ENCODE data around the gene SHB.
"Not testable (repeated sequence)": the region's sequence is repeated elsewhere in the genome, so short reads cannot be mapped to it uniquely, and the experiment has no call there.

SHB gene

GRCh38 chr9:37904445-37905130, 164.4 kb downstream of the SHB start:
- Histone ChIP-seq H3K27me3 (ENCODE audit: control insufficient read depth in 1 of 2, insufficient read depth in 2 of 2, low read length in 2 of 2) (no peaks in the 10 kb centered on the region), H3K36me3 (ENCODE audit: control insufficient read depth in 1 of 2, insufficient read depth in 2 of 2, low read length in 2 of 2) (no peaks in the 10 kb centered on the region), H3K4me3 (ENCODE audit: low read depth in 1 of 2, low read length in 2 of 2) (peak overlapping the region; percentile 86 to 94), H3K9ac (ENCODE audit: low read depth in 1 of 2, low read length in 2 of 2) (peak overlapping the region; percentile 74 to 88), H3K9me3 (ENCODE audit: control insufficient read depth in 1 of 2, low read length in 2 of 2) (no peaks in the 10 kb centered on the region), H3K27ac (ENCODE audit: low read depth, low read length) (peak overlapping the region; percentile 91), H3K4me1 (ENCODE audit: control insufficient read depth in 1 of 2, insufficient read depth in 2 of 2, low read length in 2 of 2) (peaks cover 21 to 24% of the 10 kb centered on the region in 2 donors)

GRCh38 chr9:37903647-37904444, 165.2 kb downstream of the SHB start, which contains the start of gene SLC25A51:
Gene SLC25A51 (minus strand): TSS chr9:37904127. CDS start chr9:37888550, 15,577 bp downstream.
- peak within 1 kb of the TSS; percentile 74 to 88 for H3K9ac ChIP-seq (ENCODE audit: low read depth in 1 of 2, low read length in 2 of 2)
- H3K27ac ChIP-seq (ENCODE audit: low read depth, low read length), result peak within 1 kb of the TSS; percentile 91
- no peaks in the 10 kb centered on the region for H3K9me3 ChIP-seq (ENCODE audit: control insufficient read depth in 1 of 2, low read length in 2 of 2)
- peak within 1 kb of the TSS; percentile 86 to 94 for H3K4me3 ChIP-seq (ENCODE audit: low read depth in 1 of 2, low read length in 2 of 2)
- peaks cover 2 to 7% of the 10 kb centered on the region in 2 donors for H3K36me3 ChIP-seq (ENCODE audit: control insufficient read depth in 1 of 2, insufficient read depth in 2 of 2, low read length in 2 of 2)
- H3K27me3 ChIP-seq (ENCODE audit: control insufficient read depth in 1 of 2, insufficient read depth in 2 of 2, low read length in 2 of 2), result no peaks in the 10 kb centered on the region
- peaks cover 21 to 24% of the 10 kb centered on the region in 2 donors for H3K4me1 ChIP-seq (ENCODE audit: control insufficient read depth in 1 of 2, insufficient read depth in 2 of 2, low read length in 2 of 2)

- Histone ChIP-seq H3K27ac (ENCODE audit: low read depth, low read length) (peak overlapping the region; percentile 91), H3K27me3 (ENCODE audit: control insufficient read depth in 1 of 2, insufficient read depth in 2 of 2, low read length in 2 of 2) (no peaks in the 10 kb centered on the region), H3K36me3 (ENCODE audit: control insufficient read depth in 1 of 2, insufficient read depth in 2 of 2, low read length in 2 of 2) (peaks cover 4 to 11% of the 10 kb centered on the region in 2 donors), H3K9ac (ENCODE audit: low read depth in 1 of 2, low read length in 2 of 2) (peak overlapping the region; percentile 74 to 88), H3K9me3 (ENCODE audit: control insufficient read depth in 1 of 2, low read length in 2 of 2) (no peaks in the 10 kb centered on the region), H3K4me3 (ENCODE audit: low read depth in 1 of 2, low read length in 2 of 2) (peak overlapping the region; percentile 86 to 94), H3K4me1 (ENCODE audit: control insufficient read depth in 1 of 2, insufficient read depth in 2 of 2, low read length in 2 of 2) (peaks cover 21 to 24% of the 10 kb centered on the region in 2 donors)
Measured at GRCh38 chr9:37902796-37903646, 166.0 kb downstream of the SHB start.

- no peak overlapping the region for H3K27ac ChIP-seq (ENCODE audit: low read depth, low read length)
- H3K4me3 ChIP-seq (ENCODE audit: low read depth in 1 of 2, low read length in 2 of 2), result peak overlapping the region; percentile 86 to 94
- no peaks in the 10 kb centered on the region for H3K27me3 ChIP-seq (ENCODE audit: control insufficient read depth in 1 of 2, insufficient read depth in 2 of 2, low read length in 2 of 2)
- no peaks in the 10 kb centered on the region for H3K9me3 ChIP-seq (ENCODE audit: control insufficient read depth in 1 of 2, low read length in 2 of 2)
- H3K4me1 ChIP-seq (ENCODE audit: control insufficient read depth in 1 of 2, insufficient read depth in 2 of 2, low read length in 2 of 2), result peaks cover 21 to 24% of the 10 kb centered on the region in 2 donors
- H3K9ac ChIP-seq (ENCODE audit: low read depth in 1 of 2, low read length in 2 of 2), result no peak overlapping the region
- peaks cover 8 to 17% of the 10 kb centered on the region in 2 donors for H3K36me3 ChIP-seq (ENCODE audit: control insufficient read depth in 1 of 2, insufficient read depth in 2 of 2, low read length in 2 of 2)
Measured at GRCh38 chr9:37902131-37902530, 166.9 kb downstream of the SHB start.

- peaks cover 19 to 41% of the 10 kb centered on the region in 2 donors for H3K36me3 ChIP-seq (ENCODE audit: control insufficient read depth in 1 of 2, insufficient read depth in 2 of 2, low read length in 2 of 2)
- H3K27ac ChIP-seq (ENCODE audit: low read depth, low read length), result no peak overlapping the region
- no peaks in the 10 kb centered on the region for H3K27me3 ChIP-seq (ENCODE audit: control insufficient read depth in 1 of 2, insufficient read depth in 2 of 2, low read length in 2 of 2)
- peaks cover 13 to 14% of the 10 kb centered on the region in 2 donors for H3K4me1 ChIP-seq (ENCODE audit: control insufficient read depth in 1 of 2, insufficient read depth in 2 of 2, low read length in 2 of 2)
- H3K9me3 ChIP-seq (ENCODE audit: control insufficient read depth in 1 of 2, low read length in 2 of 2), result no peaks in the 10 kb centered on the region
- no peak overlapping the region for H3K4me3 ChIP-seq (ENCODE audit: low read depth in 1 of 2, low read length in 2 of 2)
- no peak overlapping the region for H3K9ac ChIP-seq (ENCODE audit: low read depth in 1 of 2, low read length in 2 of 2)
Measured at GRCh38 chr9:37899041-37899440, 170.0 kb downstream of the SHB start.

- Histone ChIP-seq H3K4me1 (ENCODE audit: control insufficient read depth in 1 of 2, insufficient read depth in 2 of 2, low read length in 2 of 2) (peaks cover 7% of the 10 kb centered on the region in 2 donors), H3K36me3 (ENCODE audit: control insufficient read depth in 1 of 2, insufficient read depth in 2 of 2, low read length in 2 of 2) (peaks cover 28 to 52% of the 10 kb centered on the region in 2 donors)
Measured at GRCh38 chr9:37897665-37898064, 171.4 kb downstream of the SHB start.

GRCh38 chr9:37892063-37892462, 177.0 kb downstream of the SHB start:
- no peak overlapping the region for H3K27ac ChIP-seq (ENCODE audit: low read depth, low read length)
- no peaks in the 10 kb centered on the region for H3K9me3 ChIP-seq (ENCODE audit: control insufficient read depth in 1 of 2, low read length in 2 of 2)
- H3K9ac ChIP-seq (ENCODE audit: low read depth in 1 of 2, low read length in 2 of 2), result no peak overlapping the region
- no peaks in the 10 kb centered on the region for H3K27me3 ChIP-seq (ENCODE audit: control insufficient read depth in 1 of 2, insufficient read depth in 2 of 2, low read length in 2 of 2)
- H3K36me3 ChIP-seq (ENCODE audit: control insufficient read depth in 1 of 2, insufficient read depth in 2 of 2, low read length in 2 of 2), result peaks cover 21 to 49% of the 10 kb centered on the region in 2 donors
- H3K4me1 ChIP-seq (ENCODE audit: control insufficient read depth in 1 of 2, insufficient read depth in 2 of 2, low read length in 2 of 2), result no peaks in the 10 kb centered on the region
- no peak overlapping the region for H3K4me3 ChIP-seq (ENCODE audit: low read depth in 1 of 2, low read length in 2 of 2)

More at GRCh38 chr9:37897665-37898064, 171.4 kb downstream of the SHB start:
- H3K9ac ChIP-seq (ENCODE audit: low read depth in 1 of 2, low read length in 2 of 2), result no peak overlapping the region
- no peaks in the 10 kb centered on the region for H3K9me3 ChIP-seq (ENCODE audit: control insufficient read depth in 1 of 2, low read length in 2 of 2)
- H3K27ac ChIP-seq (ENCODE audit: low read depth, low read length), result no peak overlapping the region
- H3K4me3 ChIP-seq (ENCODE audit: low read depth in 1 of 2, low read length in 2 of 2), result no peak overlapping the region
- H3K27me3 ChIP-seq (ENCODE audit: control insufficient read depth in 1 of 2, insufficient read depth in 2 of 2, low read length in 2 of 2), result no peaks in the 10 kb centered on the region

- peaks cover 17 to 42% of the 10 kb centered on the region in 2 donors for H3K36me3 ChIP-seq (ENCODE audit: control insufficient read depth in 1 of 2, insufficient read depth in 2 of 2, low read length in 2 of 2)
- H3K4me1 ChIP-seq (ENCODE audit: control insufficient read depth in 1 of 2, insufficient read depth in 2 of 2, low read length in 2 of 2); H3K9ac ChIP-seq (ENCODE audit: low read depth in 1 of 2, low read length in 2 of 2); H3K4me3 ChIP-seq (ENCODE audit: low read depth in 1 of 2, low read length in 2 of 2); H3K27me3 ChIP-seq (ENCODE audit: control insufficient read depth in 1 of 2, insufficient read depth in 2 of 2, low read length in 2 of 2); H3K9me3 ChIP-seq (ENCODE audit: control insufficient read depth in 1 of 2, low read length in 2 of 2); H3K27ac ChIP-seq (ENCODE audit: low read depth, low read length): not testable (repeated sequence)
Measured at GRCh38 chr9:37891042-37891441, 178.0 kb downstream of the SHB start.

GRCh38 chr9:37889536-37889935, 179.5 kb downstream of the SHB start:
- Histone ChIP-seq H3K4me3 (ENCODE audit: low read depth in 1 of 2, low read length in 2 of 2) (no peak overlapping the region), H3K27me3 (ENCODE audit: control insufficient read depth in 1 of 2, insufficient read depth in 2 of 2, low read length in 2 of 2) (no peaks in the 10 kb centered on the region), H3K9me3 (ENCODE audit: control insufficient read depth in 1 of 2, low read length in 2 of 2) (no peaks in the 10 kb centered on the region), H3K36me3 (ENCODE audit: control insufficient read depth in 1 of 2, insufficient read depth in 2 of 2, low read length in 2 of 2) (peaks cover 9 to 36% of the 10 kb centered on the region in 2 donors), H3K27ac (ENCODE audit: low read depth, low read length) (no peak overlapping the region), H3K4me1 (ENCODE audit: control insufficient read depth in 1 of 2, insufficient read depth in 2 of 2, low read length in 2 of 2) (no peaks in the 10 kb centered on the region), H3K9ac (ENCODE audit: low read depth in 1 of 2, low read length in 2 of 2) (no peak overlapping the region)
